CD1c-positive myeloid dendritic cell (primary cell): Measurements from ENCODE around the gene GPRC5D.

Source experiments
- DNase-seq: peaks from one replicate; pipeline ENCODE4 v3.0.0-alpha.2; 2016; ENCODE audit errors: extremely low spot score

GPRC5D gene

GRCh38 chr12:12936983-12937491, 14.9 kb downstream of the GPRC5D start:
- no peak for DNase-seq

GRCh38 chr12:12934556-12934955, 17.4 kb downstream of the GPRC5D start:
- DNase-seq = no peak

GRCh38 chr12:12933742-12934141, 18.2 kb downstream of the GPRC5D start:
- DNase-seq = no peak

GRCh38 chr12:12930633-12931219, 21.2 kb downstream of the GPRC5D start:
- DNase-seq = no peak

- no peak for DNase-seq
Measured at GRCh38 chr12:12929696-12930095, 22.3 kb downstream of the GPRC5D start.

GRCh38 chr12:12927211-12928079, 24.5 kb downstream of the GPRC5D start:
- DNase-seq = peak; percentile 58

- DNase-seq = no peak
Measured at GRCh38 chr12:12926571-12927071, 25.3 kb downstream of the GPRC5D start.

GRCh38 chr12:12925388-12925787, 26.6 kb downstream of the GPRC5D start:
- no peak for DNase-seq

- no peak for DNase-seq
Measured at GRCh38 chr12:12924169-12924568, 27.8 kb downstream of the GPRC5D start.

GRCh38 chr12:12922978-12923377, 29.0 kb downstream of the GPRC5D start:
- no peak for DNase-seq

GRCh38 chr12:12922191-12922616, 29.8 kb downstream of the GPRC5D start:
- peak; percentile 19 for DNase-seq

GRCh38 chr12:12919666-12920435, 32.1 kb downstream of the GPRC5D start:
- DNase-seq = no peak

GRCh38 chr12:12918781-12919389, 33.1 kb downstream of the GPRC5D start:
- DNase-seq = no peak

GRCh38 chr12:12917517-12917916, 34.5 kb downstream of the GPRC5D start:
- no peak for DNase-seq

- DNase-seq = peak; percentile 90
Measured at GRCh38 chr12:12916135-12916944, 35.6 kb downstream of the GPRC5D start.

GRCh38 chr12:12915656-12916055, 36.3 kb downstream of the GPRC5D start:
- DNase-seq = no peak

GRCh38 chr12:12912711-12913110, 39.3 kb downstream of the GPRC5D start:
- DNase-seq = no peak

- DNase-seq = peak; percentile 33
Measured at GRCh38 chr12:12909995-12910420, 42.0 kb downstream of the GPRC5D start.

- DNase-seq = peak; percentile 24
Measured at GRCh38 chr12:12909228-12909994, 42.6 kb downstream of the GPRC5D start.

- DNase-seq = no peak
Measured at GRCh38 chr12:12908711-12909110, 43.3 kb downstream of the GPRC5D start.
